K562 (cell line): Measurements from ENCODE around the gene PLAC9. TPM values are rescaled to one million over a fixed set of nuclear protein-coding genes. Genes with fewer than 3 reads are reported as not detected.

Experiments used
- ATAC-seq: fragments of 200-7000 bp; cut with Tn5 transposase; 3 replicates; pipeline ENCODE4 v1.9.1; 2020; ENCODE audit warnings: moderate library complexity
- BruUV-seq: library from RNA; stranded (reverse); fragments of 400-500 nt; replicated peaks from 2 replicates; lab custom pipeline; 2021; lab: Mats Ljungman, UMichigan
- CTCF ChIA-PET: fragments of 300-600 bp; formaldehyde crosslinking; extraction: SDS; loops from one replicate; lab custom pipeline; 2021; ENCODE audit warnings: low intra/inter-chr PET ratio; lab: Yijun Ruan, JAX
- POLR2A ChIA-PET: fragments of 300-600, 350-650 bp; sonication (Branson Sonifier 250); formaldehyde crosslinking; extraction: SDS; loops from one replicate; lab custom pipeline; 2021; ENCODE audit warnings: antibody characterized with exemption, inconsistent platforms; lab: Yijun Ruan, JAX
- DNase-seq, 4 experiments: peaks; one replicate each; pipeline versions ENCODE4 v3.0.0 to v3.0.0-alpha.2; 2011 to 2018; ENCODE audit warnings: low spot score in 3 of 4, mixed read lengths in 3 of 4; ENCODE audit errors: extremely low read depth in 1 of 4
- FAIRE-seq: peaks from 2 replicates; lab custom pipeline; 2011; peaks lifted over from hg19 to GRCh38; lab: Jason Lieb, UNC
- H2AFZ ChIP-seq: 2 replicates; pipeline ENCODE4 v1.6.0; 2011; ENCODE audit warnings: low read depth, low read length, control low read depth, inconsistent platforms
- H3K27ac ChIP-seq: fragments of 200-600 bp; 3 replicates; pipeline ENCODE4 v1.8.0; 2011; ENCODE audit warnings: low read depth, mild to moderate bottlenecking, control low read depth, inconsistent platforms, low read length, moderate library complexity, mixed read lengths; ENCODE audit errors: extremely low read depth
- H3K27me3 ChIP-seq, 2 experiments: fragments of 300-600 bp in 1 of 2; 2 replicates in 1 of 2; 3 replicates in 1 of 2; pipeline versions ENCODE4 v1.6.0 to v1.8.0; 2011; ENCODE audit warnings: inconsistent platforms in 2 of 2, low read length in 2 of 2, mild to moderate bottlenecking in 1 of 2, mixed read lengths in 1 of 2, moderate library complexity in 1 of 2; ENCODE audit not compliant: control insufficient read depth in 2 of 2, insufficient read depth in 2 of 2
- H3K36me3 ChIP-seq: fragments of 300-600 bp; 3 replicates; pipeline ENCODE4 v1.8.0; 2011; ENCODE audit warnings: mild to moderate bottlenecking, low read length, inconsistent platforms; ENCODE audit not compliant: control insufficient read depth, insufficient read depth
- H3K4me1 ChIP-seq, 2 experiments: fragments of 200-600 bp in 1 of 2; replicated peaks in 1 of 2; 2 replicates in 1 of 2; 3 replicates in 1 of 2; pipeline versions ENCODE4 v1.5.1 to v1.8.0; 2011; ENCODE audit warnings: inconsistent platforms in 2 of 2, low read length in 2 of 2, mild to moderate bottlenecking in 1 of 2, mixed read lengths in 1 of 2, moderate library complexity in 1 of 2; ENCODE audit not compliant: control insufficient read depth in 2 of 2, insufficient read depth in 2 of 2
- H3K4me2 ChIP-seq: 2 replicates; pipeline ENCODE4 v1.6.1; 2011; ENCODE audit warnings: low read length, control low read depth, inconsistent platforms, mixed read lengths; ENCODE audit not compliant: insufficient read depth
- H3K4me3 ChIP-seq: fragments of 200-600 bp; sonication (generic), shearing (Covaris generic); 2 replicates; pipeline ENCODE4 v1.5.1; 2016; ENCODE audit warnings: control low read depth, inconsistent platforms
- H3K79me2 ChIP-seq: fragments of 200-600 bp; 3 replicates; pipeline ENCODE4 v1.8.0; 2011; ENCODE audit warnings: low read length, inconsistent platforms; ENCODE audit not compliant: control insufficient read depth, insufficient read depth
- H3K9ac ChIP-seq, 2 experiments: 2 replicates each; pipeline versions ENCODE4 v1.6.0 to v1.6.1; 2011; ENCODE audit warnings: low read depth in 2 of 2, low read length in 2 of 2, control low read depth in 1 of 2, inconsistent platforms in 1 of 2, mild to moderate bottlenecking in 1 of 2, mixed read lengths in 1 of 2; ENCODE audit not compliant: insufficient read depth in 1 of 2
- H3K9me1 ChIP-seq: one replicate; pipeline ENCODE4 v1.6.0; 2011; ENCODE audit warnings: inconsistent platforms, mild to moderate bottlenecking, low read length, moderate library complexity; ENCODE audit not compliant: control insufficient read depth, insufficient read depth
- H3K9me3 ChIP-seq: replicated peaks from 2 replicates; pipeline ENCODE4 v1.5.1; 2011; ENCODE audit warnings: low read depth, low read length, inconsistent platforms; ENCODE audit not compliant: control insufficient read depth, insufficient read depth
- H4K20me1 ChIP-seq: replicated peaks from 2 replicates; pipeline ENCODE4 v1.6.1; 2011; ENCODE audit warnings: low read length, inconsistent platforms, mixed read lengths; ENCODE audit not compliant: control insufficient read depth, insufficient read depth
- ETV1 ChIP-seq: fragments of 450-650 bp; conservative IDR thresholded peaks from 2 replicates; pipeline ENCODE4 v1.6.1; 2016; ENCODE audit warnings: missing genetic modification characterization, control low read depth, low read depth, missing compliant biosample characterization
- MEF2A ChIP-seq: IDR thresholded peaks from 2 replicates; pipeline ENCODE4 v1.6.1; 2011; ENCODE audit warnings: low read depth, mild to moderate bottlenecking, low read length, moderate library complexity; ENCODE audit not compliant: control insufficient read depth
- MTA1 ChIP-seq: fragments of 450-650 bp; IDR thresholded peaks from 2 replicates; pipeline ENCODE4 v1.6.1; 2017; ENCODE audit warnings: borderline replicate concordance
- SIN3A ChIP-seq, 2 experiments: fragments of 150-350 bp in 1 of 2; IDR thresholded peaks; 2 replicates each; pipeline ENCODE4 v1.6.1; 2011 to 2016; ENCODE audit warnings: borderline replicate concordance in 2 of 2, low read depth in 2 of 2, low read length in 2 of 2, mild to moderate bottlenecking in 2 of 2, moderate library complexity in 2 of 2; ENCODE audit not compliant: control insufficient read depth in 1 of 2
- ZNF239 ChIP-seq: fragments of 250-450 bp; sonication (Bioruptor Pico); IDR thresholded peaks from 2 replicates; pipeline ENCODE4 v1.4.0; 2020; ENCODE audit warnings: mild to moderate bottlenecking
- ZNF444 ChIP-seq: fragments of 250-450 bp; sonication (Bioruptor Pico); IDR thresholded peaks from 2 replicates; pipeline ENCODE4 v1.4.0; 2020; ENCODE audit warnings: mild to moderate bottlenecking, moderate library complexity
- ZNF507 ChIP-seq: conservative IDR thresholded peaks from 2 replicates; pipeline ENCODE4 v1.6.1; 2017; ENCODE audit warnings: missing genetic modification characterization, missing compliant biosample characterization
- ZNF551 ChIP-seq: fragments of 250-450 bp; sonication (Bioruptor Pico); IDR thresholded peaks from 2 replicates; pipeline ENCODE4 v1.5.0; 2021; ENCODE audit warnings: mild to moderate bottlenecking, moderate library complexity
- ZNF668 ChIP-seq: fragments of 250-450 bp; sonication (Bioruptor Pico); IDR thresholded peaks from 2 replicates; pipeline ENCODE4 v1.8.0; 2022; ENCODE audit warnings: mild to moderate bottlenecking, inconsistent platforms
- WGBS: fragments of 100-300 bp; shearing (Covaris generic); methylation state at CpG from one replicate; pipeline ENCODE4 v1.1.6; 2016; ENCODE audit warnings: low coverage, mixed read lengths; ENCODE audit not compliant: insufficient coverage; ENCODE audit errors: missing lambda C conversion rate; 5-methylcytosine and 5-hydroxymethylcytosine counted together
- in situ Hi-C: fragments of 300-500 bp; cut with MboI; formaldehyde crosslinking; loops from 4 replicates; pipeline ENCODE4 v1.15.0; 2018; ENCODE audit warnings: inconsistent platforms, mixed read lengths
- intact Hi-C: fragments of 100-400 bp; cut with micrococcal nuclease; formaldehyde crosslinking; loops from 2 replicates; pipeline ENCODE4 v1.14.2; 2022
- polyA plus RNA-seq, 8 experiments: library from polyadenylated mRNA; depleted of rRNA in 4 of 8; stranded (reverse) in 5 of 8; unstranded in 3 of 8; fragments of >200 nt; fragmentation: Nextera tagmentation in 2 of 8; fragmentation: Illumina TruSeq in 1 of 8; extraction: Ambion mirVana in 2 of 8; extraction: Trizol in 1 of 8; gene quantifications; 2 replicates each; pipeline versions ENCODE4 v1.2.1 to v1.2.3, GENCODE V29; 2011 to 2014; ENCODE audit warnings: inconsistent platforms in 1 of 8, missing spikeins in 1 of 8
- total RNA-seq, 7 experiments: library from RNA; depleted of rRNA in 6 of 7; stranded (reverse); fragments of >200 nt in 6 of 7; fragmentation: Illumina TruSeq in 2 of 7; extraction: Trizol in 2 of 7; gene quantifications; 2 replicates each; pipeline versions ENCODE4 v1.2.1 to v1.2.3, GENCODE V29; 2011 to 2021; ENCODE audit warnings: low replicate concordance in 1 of 7
- TF ChIP-seq, protein P1 (sequence below): IDR thresholded peaks from 3 replicates; pipeline ENCODE4 v1.6.1; 2011; ENCODE audit warnings: borderline replicate concordance, mild to moderate bottlenecking; ENCODE audit not compliant: insufficient read length, insufficient read depth
- TF ChIP-seq, protein P2 (sequence below): fragments of 250-450 bp; sonication (Bioruptor Pico); IDR thresholded peaks from 2 replicates; pipeline ENCODE4 v1.4.0; 2020; ENCODE audit warnings: mild to moderate bottlenecking
- TF ChIP-seq, protein P3 (sequence below): fragments of 250-450 bp; sonication (Bioruptor Pico); IDR thresholded peaks from 2 replicates; pipeline ENCODE4 v1.5.0; 2022; ENCODE audit warnings: mild to moderate bottlenecking

Gene PLAC9
- total and polyA plus RNA-seq, 9 of the 15 experiments (the other 6 are each of a cell fraction or from before 2014, with no cell fraction given), result not detected

DNA sequence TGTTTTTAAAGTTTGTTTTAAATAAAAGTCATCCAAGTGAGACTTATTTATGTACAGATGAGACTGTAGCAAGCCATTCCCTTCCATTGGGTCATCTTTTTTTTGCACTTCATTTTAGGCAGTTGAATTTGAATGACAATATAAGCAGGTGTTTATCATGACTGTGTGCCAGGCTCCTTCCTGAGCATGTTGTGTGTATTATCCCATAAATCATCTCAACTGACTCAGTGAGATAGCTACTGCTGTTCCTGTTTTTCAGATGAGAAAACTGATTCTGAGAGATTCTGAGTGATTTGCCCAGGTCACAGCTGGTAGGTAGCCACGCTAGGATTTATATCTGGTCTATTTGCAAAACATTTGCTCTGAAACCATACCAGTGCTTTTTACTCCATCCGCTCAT is 42.4 kb upstream of the PLAC9 start (continued):
- TF ChIP-seq, protein P1, sequence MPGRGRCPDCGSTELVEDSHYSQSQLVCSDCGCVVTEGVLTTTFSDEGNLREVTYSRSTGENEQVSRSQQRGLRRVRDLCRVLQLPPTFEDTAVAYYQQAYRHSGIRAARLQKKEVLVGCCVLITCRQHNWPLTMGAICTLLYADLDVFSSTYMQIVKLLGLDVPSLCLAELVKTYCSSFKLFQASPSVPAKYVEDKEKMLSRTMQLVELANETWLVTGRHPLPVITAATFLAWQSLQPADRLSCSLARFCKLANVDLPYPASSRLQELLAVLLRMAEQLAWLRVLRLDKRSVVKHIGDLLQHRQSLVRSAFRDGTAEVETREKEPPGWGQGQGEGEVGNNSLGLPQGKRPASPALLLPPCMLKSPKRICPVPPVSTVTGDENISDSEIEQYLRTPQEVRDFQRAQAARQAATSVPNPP, result no peak
- TF ChIP-seq, protein P2, sequence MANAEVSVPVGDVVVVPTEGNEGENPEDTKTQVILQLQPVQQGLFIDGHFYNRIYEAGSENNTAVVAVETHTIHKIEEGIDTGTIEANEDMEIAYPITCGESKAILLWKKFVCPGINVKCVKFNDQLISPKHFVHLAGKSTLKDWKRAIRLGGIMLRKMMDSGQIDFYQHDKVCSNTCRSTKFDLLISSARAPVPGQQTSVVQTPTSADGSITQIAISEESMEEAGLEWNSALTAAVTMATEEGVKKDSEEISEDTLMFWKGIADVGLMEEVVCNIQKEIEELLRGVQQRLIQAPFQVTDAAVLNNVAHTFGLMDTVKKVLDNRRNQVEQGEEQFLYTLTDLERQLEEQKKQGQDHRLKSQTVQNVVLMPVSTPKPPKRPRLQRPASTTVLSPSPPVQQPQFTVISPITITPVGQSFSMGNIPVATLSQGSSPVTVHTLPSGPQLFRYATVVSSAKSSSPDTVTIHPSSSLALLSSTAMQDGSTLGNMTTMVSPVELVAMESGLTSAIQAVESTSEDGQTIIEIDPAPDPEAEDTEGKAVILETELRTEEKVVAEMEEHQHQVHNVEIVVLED (CRISPR knock-in tag), result no peak
- TF ChIP-seq ZNF551 (CRISPR knock-in tag), result no peak

DNA sequence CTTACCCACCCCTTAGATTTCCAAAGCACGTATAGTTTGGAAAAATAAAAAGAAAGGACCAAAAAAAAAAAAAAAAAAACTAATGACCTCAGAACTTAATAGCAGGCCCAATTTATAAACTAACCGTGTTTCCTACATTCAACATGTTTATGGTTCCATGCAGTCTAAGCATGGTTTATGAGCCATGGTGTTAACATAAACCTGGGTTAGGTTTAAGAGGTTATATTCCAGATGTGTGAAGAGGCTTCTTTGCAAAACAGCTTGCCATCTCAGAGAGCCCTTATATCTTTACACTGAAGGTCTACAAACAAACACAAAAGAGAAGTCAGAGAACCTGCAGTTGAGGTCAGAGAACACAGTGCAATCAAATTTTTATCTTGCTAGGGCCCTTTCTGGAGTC is 38.3 kb upstream of the PLAC9 start:
- no peaks in the 10 kb centered on the region for H3K4me1 ChIP-seq
- intact Hi-C loops, result no loop called here
- no peaks in the 10 kb centered on the region for H3K36me3 ChIP-seq
- TF ChIP-seq ZNF239 (CRISPR knock-in tag) (no peak), ZNF668 (CRISPR knock-in tag) (no peak), ETV1 (tag) (no peak), ZNF507 (tag) (no peak), MTA1 (no peak), MEF2A (no peak), ZNF444 (CRISPR knock-in tag) (no peak), SIN3A (IDR thresholded peaks at IDR 0.05; ENCODE audit: borderline replicate concordance in 2 of 2, control insufficient read depth in 1 of 2, low read depth in 2 of 2, low read length in 2 of 2) (no peak)
- TF ChIP-seq, protein P3, sequence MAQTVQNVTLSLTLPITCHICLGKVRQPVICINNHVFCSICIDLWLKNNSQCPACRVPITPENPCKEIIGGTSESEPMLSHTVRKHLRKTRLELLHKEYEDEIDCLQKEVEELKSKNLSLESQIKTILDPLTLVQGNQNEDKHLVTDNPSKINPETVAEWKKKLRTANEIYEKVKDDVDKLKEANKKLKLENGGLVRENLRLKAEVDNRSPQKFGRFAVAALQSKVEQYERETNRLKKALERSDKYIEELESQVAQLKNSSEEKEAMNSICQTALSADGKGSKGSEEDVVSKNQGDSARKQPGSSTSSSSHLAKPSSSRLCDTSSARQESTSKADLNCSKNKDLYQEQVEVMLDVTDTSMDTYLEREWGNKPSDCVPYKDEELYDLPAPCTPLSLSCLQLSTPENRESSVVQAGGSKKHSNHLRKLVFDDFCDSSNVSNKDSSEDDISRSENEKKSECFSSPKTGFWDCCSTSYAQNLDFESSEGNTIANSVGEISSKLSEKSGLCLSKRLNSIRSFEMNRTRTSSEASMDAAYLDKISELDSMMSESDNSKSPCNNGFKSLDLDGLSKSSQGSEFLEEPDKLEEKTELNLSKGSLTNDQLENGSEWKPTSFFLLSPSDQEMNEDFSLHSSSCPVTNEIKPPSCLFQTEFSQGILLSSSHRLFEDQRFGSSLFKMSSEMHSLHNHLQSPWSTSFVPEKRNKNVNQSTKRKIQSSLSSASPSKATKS (CRISPR knock-in tag), result no peak
- TF ChIP-seq, all 486 proteins: peak for 0
- Histone ChIP-seq H3K9me3 (no peaks in the 10 kb centered on the region), H3K4me3 (no peak overlapping the region), H3K27ac (no peak overlapping the region), H4K20me1 (no peaks in the 10 kb centered on the region), H3K9ac (no peak overlapping the region), H2AFZ (no peak overlapping the region), H3K9me1 (no peaks in the 10 kb centered on the region), H3K79me2 (no peaks in the 10 kb centered on the region), H3K27me3 (peaks cover 5 to 16% of the 10 kb centered on the region in 2 experiments; a peak in 3 of 5 replicates), H3K4me2 (no peak overlapping the region)
- ChIA-PET POLR2A (interaction anchor here (0.7 kb wide), 1 partner anchor 10 kb away, joined by 3 read pairs; no protein-coding TSS in a partner anchor), CTCF (no interaction called here)
- WGBS, result 4% methylated on average over 2 of the region's 2 CpGs
- in situ Hi-C loops, result no loop called here
- BruUV-seq, result no TSS peak
- no peak for DNase-seq
- no peak for ATAC-seq
- FAIRE-seq, result no peak
